ENCODE data around the gene GBGT1.

Gene GBGT1

DNA sequence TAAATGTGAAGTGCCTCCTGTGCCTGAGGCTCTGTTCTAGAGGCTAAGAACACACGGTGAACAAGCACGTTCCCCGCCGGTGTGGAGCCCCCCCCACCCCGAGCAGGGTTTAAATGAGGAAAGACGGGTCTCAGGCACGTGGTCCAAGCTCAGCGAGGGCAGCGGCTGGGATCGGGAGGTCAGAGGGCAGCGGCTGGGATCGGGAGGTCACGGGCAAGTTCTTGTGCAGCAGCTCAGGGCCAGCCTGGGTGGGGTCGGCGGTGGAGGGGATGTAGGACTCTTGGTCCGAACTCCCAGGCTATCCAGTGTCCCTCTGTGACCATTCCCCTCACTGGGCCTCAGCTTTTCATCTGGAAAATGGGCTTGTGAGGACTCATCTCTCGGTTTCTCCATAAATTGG, 2.7 kb upstream of the GBGT1 start:
- DNase-seq (ENCODE audit: insufficient read length, low spot score) (no peak), FAIRE-seq (no peak)

DNA sequence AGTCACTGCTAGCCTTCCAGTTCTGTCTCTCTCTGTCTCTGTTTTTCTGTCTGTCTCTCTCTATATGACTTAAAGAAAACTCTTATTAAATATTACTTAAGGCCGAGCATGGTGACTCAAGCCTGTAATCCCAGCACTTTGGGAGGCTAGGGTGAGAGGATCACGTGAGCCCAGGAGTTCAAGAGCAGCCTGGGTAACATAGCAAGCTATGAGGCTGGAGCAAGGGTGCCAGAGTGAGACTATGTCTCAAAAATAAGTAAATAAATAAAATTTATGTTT, 1.7 kb upstream of the GBGT1 start:
- FAIRE-seq (no peak), DNase-seq (ENCODE audit: insufficient read length, low spot score) (no peak)

DNA sequence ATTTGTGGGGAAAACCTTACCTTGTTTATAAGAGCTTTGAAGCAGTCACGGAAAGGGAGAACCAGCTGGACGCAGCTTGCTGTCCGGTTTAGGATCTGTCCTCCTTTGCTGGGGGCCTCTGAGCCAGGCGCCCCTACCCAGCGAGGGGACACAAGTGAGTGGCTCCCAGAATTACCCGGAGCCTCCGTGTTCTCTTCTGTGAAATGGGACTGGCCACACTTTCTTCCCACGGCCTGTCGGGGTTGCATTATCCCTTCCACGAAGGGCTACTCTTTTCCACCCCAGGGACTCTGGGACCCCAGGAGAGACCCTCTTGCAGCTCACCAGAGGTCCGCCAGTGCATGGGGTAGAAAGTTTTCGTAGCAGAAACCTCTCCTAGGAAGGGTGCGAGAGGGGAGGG, 477 bp upstream of the GBGT1 start:
- no peak for FAIRE-seq
- no peak for DNase-seq (ENCODE audit: insufficient read length, low spot score)

DNA sequence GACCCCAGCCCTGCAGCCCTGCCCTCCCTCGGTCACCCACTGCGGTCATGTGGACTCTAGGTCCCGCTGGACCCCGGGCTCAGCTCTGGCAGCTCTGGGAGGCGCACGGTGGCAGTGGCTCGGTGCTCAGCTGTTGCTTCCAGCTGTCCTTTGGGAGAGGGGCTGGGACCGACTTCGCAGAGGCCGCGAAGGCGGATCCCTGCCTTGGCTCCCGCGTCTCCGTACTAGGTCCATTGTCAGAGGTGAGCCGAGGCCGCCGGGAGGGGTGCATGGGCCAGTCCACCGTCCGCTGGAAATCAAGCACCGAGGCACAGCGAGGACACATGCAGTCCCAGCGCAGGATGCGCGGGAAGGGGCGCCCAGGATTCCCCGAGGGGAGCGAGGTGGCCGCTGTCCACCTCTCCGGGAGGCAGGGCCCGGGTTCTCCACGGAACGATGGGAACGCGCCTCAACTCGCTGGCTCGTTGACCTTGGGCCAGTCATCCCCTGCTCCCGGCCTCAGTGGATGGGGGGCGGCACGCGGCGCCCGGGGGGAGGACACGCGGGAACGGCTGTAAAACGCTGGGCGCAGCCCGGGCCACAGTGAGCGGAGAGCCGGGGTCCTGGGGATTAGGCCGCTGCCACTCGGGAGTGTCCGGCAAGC, 732 bp downstream of the GBGT1 start:
- DNase-seq (ENCODE audit: insufficient read length, low spot score) (no peak), FAIRE-seq (no peak)

DNA sequence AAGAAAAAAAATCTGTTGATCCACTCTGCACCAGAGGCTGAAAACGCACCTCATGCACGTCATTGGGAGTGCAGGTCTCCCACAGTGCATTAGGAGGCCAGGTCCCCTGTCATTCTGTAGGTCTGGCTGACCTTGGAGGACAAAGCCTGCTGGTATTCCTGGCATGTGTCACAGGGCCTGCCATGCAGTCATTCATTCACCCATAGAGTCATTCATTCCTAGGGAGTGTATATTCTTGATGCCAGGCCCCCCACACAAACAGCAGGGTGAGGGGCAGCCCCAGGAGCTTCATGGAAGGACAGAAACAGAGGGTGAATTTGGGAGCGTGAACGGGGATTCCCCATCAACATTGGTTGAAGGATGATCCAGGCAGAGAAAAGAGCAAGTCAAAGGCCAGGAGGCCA, 2.2 kb downstream of the GBGT1 start:
- FAIRE-seq = no peak
- DNase-seq (ENCODE audit: insufficient read length, low spot score) = no peak

DNA sequence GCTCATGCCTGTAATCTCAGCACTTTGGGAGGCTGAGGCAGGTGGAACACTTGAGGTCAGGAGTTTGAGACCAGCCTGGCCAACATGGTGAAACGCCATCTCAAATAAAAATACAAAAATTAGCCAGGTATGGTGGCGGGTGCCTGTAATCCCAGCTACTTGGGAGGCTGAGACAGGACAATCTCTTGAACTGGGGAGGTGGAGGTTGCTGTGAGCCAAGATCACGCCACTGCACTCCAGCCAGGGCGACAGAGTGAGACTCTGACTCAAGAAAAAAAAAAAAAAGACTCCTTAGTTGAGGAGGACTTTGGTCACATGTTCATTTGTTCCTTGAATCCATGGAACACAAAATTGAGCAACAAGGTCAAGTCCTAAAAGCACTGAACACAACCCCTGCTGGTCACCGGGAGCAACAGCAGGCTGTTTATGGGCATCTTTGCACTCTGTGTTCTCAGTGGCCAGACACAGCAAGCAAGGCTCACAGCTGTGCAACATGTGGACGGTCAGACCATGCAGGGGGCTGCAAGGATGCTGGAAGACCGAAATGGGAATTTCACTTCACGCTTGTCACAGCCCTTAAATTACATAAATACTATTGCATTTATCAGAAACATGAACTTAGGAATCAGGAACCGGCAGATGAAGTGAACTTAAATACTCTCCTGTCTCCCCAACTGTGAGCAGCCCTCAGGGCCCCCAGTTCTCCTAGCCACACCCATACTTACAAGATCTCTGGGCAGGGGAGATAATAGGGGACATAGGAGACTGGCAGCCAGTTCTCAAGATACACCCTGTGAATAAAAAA, 2.8 kb downstream of the GBGT1 start:
- DNase-seq (ENCODE audit: insufficient read length, low spot score) (peak; percentile 65), FAIRE-seq (no peak)

DNA sequence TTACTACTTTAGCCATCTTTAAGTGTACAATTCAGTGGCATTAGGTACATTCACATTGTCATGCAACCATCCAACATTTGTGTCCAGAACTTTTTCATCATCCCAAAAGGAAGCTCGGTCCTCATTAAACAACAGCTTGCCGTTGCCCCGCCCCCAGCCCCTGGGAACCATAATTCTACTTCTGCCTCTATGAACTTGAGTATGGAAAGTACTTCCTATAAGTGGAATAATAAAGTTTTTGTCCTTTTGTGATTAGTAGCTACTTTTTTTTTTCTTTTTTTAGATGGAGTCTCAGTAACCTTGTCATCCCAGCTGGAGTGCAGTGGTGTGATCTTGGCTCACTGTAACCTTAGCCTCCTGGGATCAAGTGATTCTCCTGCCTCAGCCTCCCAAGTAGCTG, 5.0 kb downstream of the GBGT1 start:
- no peak for DNase-seq (ENCODE audit: insufficient read length, low spot score)
- no peak for FAIRE-seq

DNA sequence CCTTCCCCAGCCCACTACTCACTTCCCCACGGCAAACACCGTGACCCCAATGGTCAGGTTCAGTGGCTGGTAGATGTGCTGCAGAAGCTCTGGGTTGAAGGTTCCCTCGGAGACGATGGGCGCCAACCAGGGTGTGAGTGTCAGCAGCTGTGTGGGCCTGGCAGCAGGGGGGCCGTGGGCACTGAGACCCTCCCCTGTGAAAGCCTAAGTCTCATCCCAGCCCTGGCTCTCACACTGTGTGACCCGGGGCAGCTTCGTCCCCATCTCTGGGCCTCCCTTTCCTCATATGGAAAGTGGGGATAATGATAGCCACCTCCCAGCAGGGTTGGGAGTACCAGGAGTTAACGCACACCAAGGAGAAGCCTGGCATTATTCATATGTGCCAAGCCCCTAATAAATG, 8.6 kb downstream of the GBGT1 start:
- FAIRE-seq (no peak), DNase-seq (ENCODE audit: insufficient read length, low spot score) (no peak)

DNA sequence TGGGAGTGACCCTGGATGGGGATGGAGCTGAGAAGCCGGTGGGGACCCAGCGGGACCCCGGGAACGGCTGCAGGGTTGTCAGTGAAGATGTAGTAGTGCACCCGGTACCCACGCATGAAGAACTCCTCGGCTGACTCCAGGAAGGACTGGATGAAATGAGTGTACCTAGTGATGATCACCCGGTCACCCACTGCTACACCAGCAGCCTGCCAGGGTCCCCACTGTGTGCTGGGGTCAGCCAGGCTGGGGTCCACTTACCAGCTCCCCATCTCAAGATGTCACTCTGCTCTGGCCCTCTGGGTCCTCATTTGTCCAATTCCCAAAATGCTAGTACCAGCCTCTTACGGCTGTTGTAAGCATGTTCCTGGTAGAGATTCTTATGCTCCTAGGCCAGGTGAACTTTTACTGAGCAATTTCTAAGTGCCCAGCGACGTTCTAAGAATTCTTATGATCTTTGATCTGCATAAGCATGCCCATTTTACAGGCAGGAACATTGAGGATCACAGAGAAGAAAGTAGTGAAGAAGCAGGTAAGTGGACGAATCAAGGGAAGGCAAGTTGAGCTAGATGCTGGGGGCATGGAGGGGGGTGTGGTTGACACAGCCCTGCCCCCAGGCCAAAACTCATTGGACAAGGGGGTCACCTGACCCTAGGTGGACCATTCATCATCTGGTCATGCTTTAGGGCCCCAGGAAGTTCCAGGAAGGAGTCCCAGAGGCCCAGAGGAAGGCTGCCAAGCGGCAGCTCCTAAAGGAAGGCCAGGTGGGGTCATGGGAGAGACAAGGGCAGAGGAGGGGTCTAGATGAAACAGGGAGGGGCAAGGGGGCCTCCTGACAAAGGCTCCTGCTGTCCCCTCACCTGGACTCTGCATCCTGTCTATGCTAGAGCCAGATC, 9.4 kb downstream of the GBGT1 start:
- FAIRE-seq (no peak), DNase-seq (ENCODE audit: insufficient read length, low spot score) (no peak)

DNA sequence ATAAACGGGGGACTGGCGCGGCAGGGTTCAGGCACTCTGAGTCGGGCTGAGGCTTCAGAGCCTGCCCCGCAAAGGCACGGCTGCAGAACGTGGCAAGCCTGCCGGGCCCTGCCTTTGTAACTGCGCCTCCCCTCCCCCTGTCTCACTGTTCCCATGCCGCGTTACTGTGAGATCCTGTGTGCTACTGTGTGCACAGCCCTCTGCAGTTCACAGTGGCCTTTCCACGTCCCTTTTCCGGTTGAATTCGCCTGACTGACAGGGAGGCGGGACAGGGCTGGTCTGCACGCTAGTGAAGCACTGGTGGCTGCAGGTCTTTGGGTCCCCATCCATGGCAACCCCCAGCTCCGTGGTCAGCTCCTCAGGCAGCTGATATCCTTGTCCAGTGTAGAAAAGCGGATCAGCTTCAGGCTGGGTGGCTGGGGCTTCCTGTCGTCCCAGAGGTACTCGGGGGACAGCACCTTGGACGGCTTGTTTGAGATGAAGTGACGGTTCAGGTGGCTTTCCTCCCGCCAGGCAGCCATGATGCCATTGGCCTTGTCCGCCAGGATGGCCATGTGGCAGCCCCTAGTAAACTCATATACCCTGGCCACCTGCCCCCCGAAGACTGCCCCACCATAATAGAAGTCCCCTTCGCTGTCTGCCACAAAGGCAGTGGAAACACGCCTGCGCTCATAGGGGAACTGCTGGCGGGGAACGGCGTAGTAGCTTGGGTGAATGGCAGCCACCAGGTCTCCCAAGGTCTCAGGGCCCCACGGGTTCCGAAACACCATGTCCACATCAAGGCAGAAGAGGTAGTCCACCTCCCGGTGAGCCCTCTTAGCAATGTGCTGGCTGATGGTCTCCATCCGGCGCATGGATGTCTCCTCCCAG, 10.3 kb downstream of the GBGT1 start:
- FAIRE-seq = no peak
- no peak for DNase-seq (ENCODE audit: insufficient read length, low spot score)

DNA sequence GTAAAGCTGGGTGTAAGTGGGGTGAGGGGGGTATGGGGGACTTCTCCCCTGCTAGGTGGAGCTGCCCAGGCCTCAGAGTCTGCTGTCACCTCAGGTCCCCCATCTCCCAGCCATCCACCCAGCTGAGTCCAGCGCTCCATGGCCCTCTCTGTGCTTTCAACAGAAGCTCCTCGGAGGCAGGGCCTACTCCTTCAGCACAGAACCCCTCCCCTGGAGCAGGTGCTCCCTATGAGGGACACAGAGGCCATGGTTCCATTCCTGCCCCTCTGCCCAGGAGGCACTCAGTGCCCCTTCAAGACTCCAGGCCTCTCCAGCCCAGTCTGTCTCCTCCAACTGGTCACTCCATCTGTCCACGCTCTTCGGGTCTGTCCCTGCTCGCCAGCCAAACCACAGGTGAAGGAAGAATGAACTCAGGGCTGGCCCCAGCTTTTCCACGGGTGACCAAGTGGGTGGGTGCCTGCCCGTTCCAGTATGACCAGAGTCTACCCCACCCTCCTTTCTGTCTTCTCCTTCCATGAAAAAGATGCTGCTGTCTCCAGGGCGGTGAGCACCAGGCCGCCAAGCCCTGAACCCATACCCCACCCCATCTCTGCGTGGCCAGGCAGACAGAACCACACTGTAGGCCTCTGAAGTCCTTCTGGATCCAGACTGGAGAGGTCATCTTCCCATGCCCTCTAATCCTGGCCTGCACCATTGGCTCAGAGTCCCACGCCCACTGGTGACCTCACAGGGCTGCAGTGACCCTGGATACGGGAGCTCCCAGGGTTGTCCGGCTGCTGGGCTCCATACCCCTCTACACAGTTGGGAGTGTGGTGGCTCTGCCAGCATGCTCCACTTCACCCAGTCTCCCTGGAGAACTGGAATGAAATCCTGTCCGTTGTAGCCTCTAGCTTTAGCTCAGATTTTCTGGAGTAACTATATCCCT, 11.9 kb downstream of the GBGT1 start:
- FAIRE-seq (no peak), DNase-seq (ENCODE audit: insufficient read length, low spot score) (no peak)

DNA sequence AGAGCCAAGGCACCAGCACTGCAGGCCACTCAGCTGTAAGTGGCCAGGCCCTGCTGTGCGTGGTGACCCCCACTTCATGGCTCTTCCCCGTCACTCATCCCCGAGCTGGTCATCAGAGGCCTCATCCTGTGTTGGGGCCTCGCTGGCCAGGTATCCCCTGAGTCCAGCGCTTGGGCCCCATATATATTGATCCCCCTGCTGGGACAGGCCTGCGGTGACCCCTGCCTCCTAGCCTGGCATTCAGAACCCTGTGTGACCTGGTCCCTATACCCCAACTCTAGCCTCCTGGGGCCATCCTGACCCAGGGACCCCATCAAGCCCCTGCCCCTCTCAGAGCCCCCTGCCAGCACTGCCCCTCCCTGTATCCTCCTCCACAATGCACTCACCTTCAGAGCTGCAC, 12.7 kb downstream of the GBGT1 start:
- DNase-seq (ENCODE audit: insufficient read length, low spot score) = no peak
- FAIRE-seq = no peak

DNA sequence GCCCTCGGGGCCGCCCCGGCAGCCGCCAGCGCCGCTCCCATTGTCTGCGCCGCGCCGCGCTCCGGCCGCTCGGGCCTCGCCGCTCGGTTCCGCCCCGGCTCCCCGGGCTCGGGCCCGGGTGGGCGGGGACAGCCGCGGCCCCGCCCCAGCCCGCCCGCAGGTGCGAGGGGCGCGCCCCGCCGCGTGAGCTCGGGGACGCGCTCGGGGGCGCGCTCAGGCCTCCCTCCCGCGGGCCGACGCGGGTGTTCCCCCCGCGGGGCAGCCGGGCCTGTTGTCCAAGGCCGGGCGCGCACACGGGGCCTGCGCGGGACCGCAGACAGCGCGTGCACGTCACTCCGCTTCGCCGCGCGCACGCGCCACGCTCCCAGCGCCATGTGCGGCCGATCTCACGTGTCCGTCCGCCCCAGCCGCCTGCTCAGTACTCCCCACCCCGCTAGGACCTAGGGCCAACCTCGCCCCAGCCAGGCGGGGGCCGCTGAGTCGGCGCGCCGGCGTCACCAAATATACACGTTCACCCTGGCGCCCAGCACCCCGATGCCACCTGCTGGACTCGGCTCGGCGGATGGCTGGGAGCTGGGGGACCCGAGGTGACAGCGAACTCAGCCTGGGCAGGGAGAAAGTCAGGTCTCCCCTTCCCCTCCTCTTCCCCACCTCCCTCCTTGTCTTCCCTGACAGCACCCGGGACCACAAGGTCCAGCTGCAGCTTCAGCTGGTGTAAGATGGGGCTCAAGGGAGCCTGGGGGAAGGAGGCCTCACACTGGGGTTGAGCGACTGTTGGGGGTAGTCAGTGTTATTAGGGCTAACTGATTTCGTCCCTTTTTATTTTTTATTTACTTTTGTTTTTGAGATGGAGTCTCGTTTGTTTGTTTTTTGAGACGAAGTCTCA, 14.3 kb downstream of the GBGT1 start:
- FAIRE-seq (peak; percentile 95), DNase-seq (ENCODE audit: insufficient read length, low spot score) (peak; percentile 89)

DNA sequence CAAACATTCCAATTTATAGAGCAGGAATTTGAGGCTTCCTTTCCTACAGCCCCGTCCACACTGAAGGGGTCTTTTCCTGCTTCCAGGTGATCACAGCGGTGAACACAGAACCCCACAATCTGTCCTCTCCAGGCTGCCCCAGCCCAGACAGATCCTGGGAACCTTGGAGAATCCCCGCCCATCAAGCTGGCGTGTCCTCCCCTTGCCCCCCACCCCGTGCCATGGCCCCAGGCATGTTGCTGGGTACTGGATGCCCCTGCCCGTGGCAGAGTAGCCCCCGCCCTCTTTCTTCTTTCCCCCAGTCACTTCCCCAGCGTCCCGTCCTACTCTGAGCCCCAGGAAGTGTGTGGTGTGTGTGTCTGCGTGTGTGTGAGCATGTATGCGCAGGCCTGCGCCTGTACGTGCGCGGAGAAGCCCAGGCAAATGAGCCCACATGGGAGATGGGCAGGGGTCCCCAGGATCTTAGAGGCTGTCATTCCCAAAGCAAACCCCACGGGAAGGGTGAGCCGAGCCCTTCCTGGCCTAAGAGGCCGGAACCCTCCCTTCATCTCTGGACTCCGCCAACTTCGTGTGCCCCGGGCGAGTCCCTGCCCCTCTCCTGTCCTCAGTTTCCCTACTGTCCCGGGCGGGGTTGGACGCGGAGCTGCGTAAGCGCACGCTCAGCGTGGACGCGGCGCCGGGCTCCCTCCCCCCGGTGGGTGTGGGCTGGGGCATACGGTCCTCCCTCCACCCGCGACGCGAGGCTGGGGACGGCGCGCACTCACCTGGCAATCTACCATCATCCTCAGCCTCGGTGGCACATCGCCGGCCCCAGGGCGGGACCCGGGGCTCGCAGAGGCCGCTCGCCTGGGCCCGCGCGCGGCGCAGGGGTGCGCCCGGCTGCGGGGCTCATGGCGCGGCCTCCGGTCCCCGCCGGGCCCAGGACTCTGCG, 15.2 kb downstream of the GBGT1 start:
- peak; percentile 22 for DNase-seq (ENCODE audit: insufficient read length, low spot score)
- no peak for FAIRE-seq

DNA sequence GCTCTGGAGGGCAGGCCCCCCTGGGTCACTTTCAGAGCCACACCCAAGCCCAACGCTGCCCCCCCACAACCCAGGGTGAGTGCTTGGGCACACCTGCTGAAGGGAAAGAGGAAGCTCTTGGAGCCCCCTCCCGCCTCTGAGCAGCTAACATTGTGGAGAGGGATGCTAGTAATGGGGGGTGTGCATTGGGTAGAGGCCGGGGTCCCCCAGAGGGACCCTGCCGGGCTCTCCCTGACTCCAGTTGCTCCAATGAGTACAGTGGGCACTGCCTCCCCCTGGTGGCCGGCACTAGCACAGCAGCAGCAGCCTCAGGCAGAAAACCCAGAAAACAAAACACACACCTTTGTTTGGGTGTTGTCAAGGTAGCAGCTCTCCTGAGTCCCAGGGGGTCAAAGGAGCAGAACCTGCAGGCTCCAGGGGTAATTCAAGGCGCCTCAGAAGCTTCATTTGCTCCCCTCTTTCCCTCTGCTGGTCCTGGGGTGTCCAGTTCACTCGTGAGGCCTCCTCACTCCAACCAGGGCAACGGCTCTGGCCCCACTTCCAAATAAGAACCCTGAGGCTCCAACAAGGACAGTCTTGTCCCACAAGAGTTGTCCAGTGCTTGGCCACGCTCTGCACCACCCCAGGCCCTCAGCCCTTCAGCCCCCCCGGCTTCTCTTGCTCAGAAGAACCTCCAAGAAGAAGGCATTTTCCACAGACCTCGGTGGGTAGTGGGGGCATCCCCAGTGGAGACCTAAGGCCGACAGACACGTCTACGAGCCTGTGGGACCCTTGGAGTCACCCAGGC, 16.1 kb downstream of the GBGT1 start:
- FAIRE-seq (no peak), DNase-seq (ENCODE audit: insufficient read length, low spot score) (peak; percentile 56)

DNA sequence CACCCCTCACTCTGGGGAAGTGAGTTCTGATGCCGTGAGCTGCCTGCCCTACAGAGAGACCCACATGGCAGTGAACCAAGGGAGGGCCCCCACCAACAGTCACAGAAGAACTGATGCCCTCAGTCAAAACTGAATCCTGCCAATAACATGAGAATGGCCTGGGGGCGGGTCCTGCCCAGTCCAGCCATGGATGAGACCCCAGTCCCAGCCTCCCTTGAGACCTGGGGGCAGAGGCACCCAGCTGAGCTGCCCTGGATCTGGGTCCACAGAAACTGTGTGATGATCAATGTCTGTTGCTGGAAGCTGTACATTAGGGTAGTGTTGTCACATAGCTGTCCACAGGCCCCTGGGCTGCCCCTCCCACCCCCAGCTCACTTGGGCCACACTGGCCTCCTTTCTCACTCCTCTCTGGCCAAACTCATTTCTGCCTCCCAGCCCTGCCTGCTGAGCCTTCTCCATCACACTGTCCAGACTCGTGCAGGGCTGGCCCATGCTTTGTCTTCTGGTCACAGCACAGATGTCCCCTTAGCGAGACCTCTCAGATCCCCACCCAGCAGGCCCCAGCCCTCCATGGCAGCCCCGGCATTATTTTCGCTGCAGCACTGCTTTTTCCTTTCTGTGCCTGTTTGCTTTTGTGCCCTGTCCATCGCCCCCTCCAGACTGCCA, 16.8 kb downstream of the GBGT1 start:
- no peak for DNase-seq (ENCODE audit: insufficient read length, low spot score)
- no peak for FAIRE-seq

Measured in HTR-8/SVneo (cell line).